HepG2 (cell line): Measurements from ENCODE around the gene PCSK6. TPM values are rescaled to one million over a fixed set of nuclear protein-coding genes. Genes with fewer than 3 reads are reported as not detected.

Experiments
- AGO2 ChIP-seq: fragments of 200-400 bp; formaldehyde crosslinking; optimal IDR thresholded peaks from 2 replicates; pipeline ENCODE3; 2017; ENCODE audit warnings: mild to moderate bottlenecking, low read depth, low read length, moderate library complexity
- CREB1 ChIP-seq, 2 experiments: fragments of 450-650 bp in 1 of 2; IDR thresholded peaks; 2 replicates each; pipeline ENCODE4 v1.6.1; 2016 to 2017; ENCODE audit warnings: control low read depth in 1 of 2, mild to moderate bottlenecking in 1 of 2, missing compliant biosample characterization in 1 of 2, missing genetic modification characterization in 1 of 2
- ERF ChIP-seq: IDR thresholded peaks from 2 replicates; pipeline ENCODE4 v1.6.1; 2018; ENCODE audit warnings: missing biosample characterization, missing genetic modification reagents
- EZH2 ChIP-seq: conservative IDR thresholded peaks from 2 replicates; pipeline ENCODE4 v1.6.1; 2012; ENCODE audit warnings: mild to moderate bottlenecking, low read depth, low read length, moderate library complexity
- IKZF5 ChIP-seq: IDR thresholded peaks from 2 replicates; pipeline ENCODE4 v1.6.1; 2018; ENCODE audit warnings: missing genetic modification reagents, mild to moderate bottlenecking, missing compliant biosample characterization
- ISX ChIP-seq: sonication (generic); formaldehyde crosslinking; conservative IDR thresholded peaks from 2 replicates; pipeline ENCODE4 v1.5.0; 2020; ENCODE audit warnings: missing genetic modification reagents
- KDM3A ChIP-seq: IDR thresholded peaks from 2 replicates; pipeline ENCODE4 v1.6.1; 2018; ENCODE audit warnings: low read depth, missing compliant biosample characterization
- PAWR ChIP-seq: sonication (generic); formaldehyde crosslinking; IDR thresholded peaks from 2 replicates; pipeline ENCODE4 v1.4.0; 2020; ENCODE audit warnings: missing genetic modification reagents, mild to moderate bottlenecking, borderline replicate concordance
- POLR2AphosphoS2 ChIP-seq: IDR thresholded peaks from 2 replicates; pipeline ENCODE4 v1.6.1; 2011; ENCODE audit warnings: low read depth, low read length, improper control_type of control experiment
- TCF7 ChIP-seq: sonication (generic); IDR thresholded peaks from 2 replicates; pipeline ENCODE4 v1.6.1; 2016; ENCODE audit warnings: antibody characterized with exemption, low read depth
- ZBTB43 ChIP-seq: sonication (generic); formaldehyde crosslinking; conservative IDR thresholded peaks from 2 replicates; pipeline ENCODE4 v1.4.0; 2020; ENCODE audit warnings: missing genetic modification reagents
- ZEB1 ChIP-seq: IDR thresholded peaks from 2 replicates; pipeline ENCODE4 v1.6.1; 2012; ENCODE audit warnings: mild to moderate bottlenecking, low read depth, inconsistent platforms; ENCODE audit not compliant: insufficient replicate concordance
- ZFP41 ChIP-seq: sonication (generic); formaldehyde crosslinking; IDR thresholded peaks from 2 replicates; pipeline ENCODE4 v1.4.0; 2020; ENCODE audit warnings: mild to moderate bottlenecking, missing genetic modification reagents, borderline replicate concordance
- ZNF263 ChIP-seq: sonication (generic); formaldehyde crosslinking; IDR thresholded peaks from 2 replicates; pipeline ENCODE4 v1.4.0; 2020; ENCODE audit warnings: missing genetic modification reagents
- ZNF850 ChIP-seq: sonication (generic); formaldehyde crosslinking; conservative IDR thresholded peaks from 2 replicates; pipeline ENCODE4 v1.9.0; 2021; ENCODE audit warnings: mild to moderate bottlenecking, missing genetic modification reagents
- polyA plus RNA-seq, 8 experiments: library from polyadenylated mRNA; depleted of rRNA in 3 of 8; stranded (reverse) in 7 of 8; unstranded in 1 of 8; fragments of >200 nt; fragmentation: Illumina TruSeq in 4 of 8; extraction: Trizol in 4 of 8; gene quantifications; 2 replicates each; pipeline versions ENCODE4 v1.2.1 to v1.2.3, GENCODE V29; 2011 to 2016; ENCODE audit warnings: low read depth in 4 of 8, missing spikeins in 1 of 8, mixed read lengths in 1 of 8; ENCODE audit not compliant: insufficient read depth in 1 of 8
- total RNA-seq, 5 experiments: library from RNA; depleted of rRNA; stranded (reverse); fragments of >200 nt; fragmentation: Illumina TruSeq; extraction: Trizol; gene quantifications; 2 replicates each; pipeline ENCODE4 v1.2.3, GENCODE V29; 2016; ENCODE audit warnings: low read depth in 1 of 5
- TF ChIP-seq, protein P1 (sequence below): sonication (generic); formaldehyde crosslinking; IDR thresholded peaks from 2 replicates; pipeline ENCODE4 v1.5.0; 2020; ENCODE audit warnings: mild to moderate bottlenecking, missing genetic modification reagents
- TF ChIP-seq, protein P2 (sequence below): sonication (generic); formaldehyde crosslinking; IDR thresholded peaks from 2 replicates; pipeline ENCODE4 v1.8.1; 2023; ENCODE audit warnings: mild to moderate bottlenecking, missing genetic modification reagents, borderline replicate concordance
- TF ChIP-seq, protein P3 (sequence below): IDR thresholded peaks from 2 replicates; pipeline ENCODE4 v1.6.1; 2016; ENCODE audit warnings: missing compliant biosample characterization, missing genetic modification reagents, borderline replicate concordance
- TF ChIP-seq, protein P4 (sequence below): conservative IDR thresholded peaks from 2 replicates; pipeline ENCODE4 v1.6.1; 2018; ENCODE audit warnings: missing genetic modification reagents

The PCSK6 gene
- total and polyA plus RNA-seq, 2 of the 13 experiments (the other 11 are each of a cell fraction or from before 2014, with no cell fraction given): 56.5 to 155 TPM

DNA sequence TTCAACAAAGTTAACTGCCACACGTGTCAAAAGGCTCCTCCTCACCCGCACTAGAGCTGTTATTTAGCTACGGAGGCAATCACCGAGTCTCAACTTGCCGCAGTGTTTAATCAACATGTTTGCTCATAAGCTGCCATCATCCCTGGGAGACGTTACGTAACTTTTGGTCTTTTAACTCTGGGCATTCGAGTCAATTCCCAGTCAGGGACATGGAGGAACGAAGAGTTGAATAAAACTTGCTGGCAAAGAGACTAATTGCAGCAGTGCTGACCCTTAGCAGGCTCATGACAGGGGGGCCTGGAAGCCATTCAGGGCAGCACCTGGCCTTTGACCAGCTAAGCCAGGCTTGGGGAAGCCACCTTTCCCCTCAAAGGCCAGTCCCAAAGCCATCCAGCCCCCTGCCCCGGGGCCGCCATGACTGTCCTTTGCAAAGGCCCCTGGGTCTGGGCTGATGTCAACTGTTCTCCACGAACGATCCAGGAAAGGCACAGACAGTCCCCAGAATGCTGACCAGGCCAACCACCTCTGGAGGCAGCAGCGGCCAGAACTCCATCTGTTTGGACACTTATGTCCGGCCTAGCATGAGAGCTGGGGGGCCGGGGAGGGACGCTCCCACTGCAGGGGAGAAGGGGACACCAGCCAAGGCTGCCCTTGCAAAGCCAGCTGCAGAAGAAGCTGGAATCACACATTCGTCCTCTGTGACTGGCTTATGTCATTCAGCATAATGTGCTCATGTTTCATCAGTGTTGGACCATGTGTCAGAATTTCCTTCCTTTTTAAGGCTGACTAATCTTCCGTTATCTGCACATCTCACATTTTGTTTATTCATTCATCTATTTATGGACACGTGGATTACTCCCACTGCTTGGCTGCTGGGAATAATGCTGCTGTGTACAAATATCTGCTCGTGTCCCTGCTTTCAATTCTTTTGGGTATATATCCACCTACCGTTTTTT lies 43.7 kb downstream of the PCSK6 start (continued):
- TF ChIP-seq, protein P1, sequence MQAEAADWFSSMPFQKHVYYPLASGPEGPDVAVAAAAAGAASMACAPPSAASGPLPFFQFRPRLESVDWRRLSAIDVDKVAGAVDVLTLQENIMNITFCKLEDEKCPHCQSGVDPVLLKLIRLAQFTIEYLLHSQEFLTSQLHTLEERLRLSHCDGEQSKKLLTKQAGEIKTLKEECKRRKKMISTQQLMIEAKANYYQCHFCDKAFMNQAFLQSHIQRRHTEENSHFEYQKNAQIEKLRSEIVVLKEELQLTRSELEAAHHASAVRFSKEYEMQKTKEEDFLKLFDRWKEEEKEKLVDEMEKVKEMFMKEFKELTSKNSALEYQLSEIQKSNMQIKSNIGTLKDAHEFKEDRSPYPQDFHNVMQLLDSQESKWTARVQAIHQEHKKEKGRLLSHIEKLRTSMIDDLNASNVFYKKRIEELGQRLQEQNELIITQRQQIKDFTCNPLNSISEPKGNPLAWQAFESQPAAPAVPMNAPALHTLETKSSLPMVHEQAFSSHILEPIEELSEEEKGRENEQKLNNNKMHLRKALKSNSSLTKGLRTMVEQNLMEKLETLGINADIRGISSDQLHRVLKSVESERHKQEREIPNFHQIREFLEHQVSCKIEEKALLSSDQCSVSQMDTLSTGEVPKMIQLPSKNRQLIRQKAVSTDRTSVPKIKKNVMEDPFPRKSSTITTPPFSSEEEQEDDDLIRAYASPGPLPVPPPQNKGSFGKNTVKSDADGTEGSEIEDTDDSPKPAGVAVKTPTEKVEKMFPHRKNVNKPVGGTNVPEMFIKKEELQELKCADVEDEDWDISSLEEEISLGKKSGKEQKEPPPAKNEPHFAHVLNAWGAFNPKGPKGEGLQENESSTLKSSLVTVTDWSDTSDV (CRISPR knock-in tag): no peak
- TF ChIP-seq, protein P2, sequence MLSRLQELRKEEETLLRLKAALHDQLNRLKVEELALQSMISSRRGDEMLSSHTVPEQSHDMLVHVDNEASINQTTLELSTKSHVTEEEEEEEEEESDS (CRISPR knock-in tag): no peak
- no peak for TF ChIP-seq ZEB1
- TF ChIP-seq CREB1 (IDR thresholded peaks at IDR 0.05): peak; percentile 34; the same call in 1 of the 2 replicates
- peak; percentile 62 for TF ChIP-seq CREB1 (CRISPR knock-in tag; IDR thresholded peaks at IDR 0.05)
- peak; percentile 64; the same call in 1 of the 2 replicates for TF ChIP-seq ZBTB43 (CRISPR knock-in tag)
- TF ChIP-seq KDM3A (CRISPR knock-in tag): peak; percentile 40; the same call in 1 of the 2 replicates
- TF ChIP-seq PAWR (CRISPR knock-in tag): no peak
- peak; percentile 87; the same call in 1 of the 2 replicates for TF ChIP-seq IKZF5 (CRISPR knock-in tag)
- no peak for TF ChIP-seq POLR2AphosphoS2
- TF ChIP-seq ZNF850: no peak
- TF ChIP-seq, protein P3, sequence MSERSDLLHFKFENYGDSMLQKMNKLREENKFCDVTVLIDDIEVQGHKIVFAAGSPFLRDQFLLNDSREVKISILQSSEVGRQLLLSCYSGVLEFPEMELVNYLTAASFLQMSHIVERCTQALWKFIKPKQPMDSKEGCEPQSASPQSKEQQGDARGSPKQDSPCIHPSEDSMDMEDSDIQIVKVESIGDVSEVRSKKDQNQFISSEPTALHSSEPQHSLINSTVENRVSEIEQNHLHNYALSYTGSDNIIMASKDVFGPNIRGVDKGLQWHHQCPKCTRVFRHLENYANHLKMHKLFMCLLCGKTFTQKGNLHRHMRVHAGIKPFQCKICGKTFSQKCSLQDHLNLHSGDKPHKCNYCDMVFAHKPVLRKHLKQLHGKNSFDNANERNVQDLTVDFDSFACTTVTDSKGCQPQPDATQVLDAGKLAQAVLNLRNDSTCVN (CRISPR knock-in tag): peak; percentile 78; the same call in 1 of the 2 replicates
- peak; percentile 69 for TF ChIP-seq ERF (CRISPR knock-in tag)
- no peak for TF ChIP-seq ZFP41 (CRISPR knock-in tag)
- peak; percentile 48 for TF ChIP-seq AGO2
- peak; percentile 84 for TF ChIP-seq TCF7
- TF ChIP-seq EZH2: no peak
- peak; percentile 44; the same call in 1 of the 2 replicates for TF ChIP-seq ZNF263 (CRISPR knock-in tag)
- TF ChIP-seq ISX (CRISPR knock-in tag): no peak
- TF ChIP-seq, protein P4, sequence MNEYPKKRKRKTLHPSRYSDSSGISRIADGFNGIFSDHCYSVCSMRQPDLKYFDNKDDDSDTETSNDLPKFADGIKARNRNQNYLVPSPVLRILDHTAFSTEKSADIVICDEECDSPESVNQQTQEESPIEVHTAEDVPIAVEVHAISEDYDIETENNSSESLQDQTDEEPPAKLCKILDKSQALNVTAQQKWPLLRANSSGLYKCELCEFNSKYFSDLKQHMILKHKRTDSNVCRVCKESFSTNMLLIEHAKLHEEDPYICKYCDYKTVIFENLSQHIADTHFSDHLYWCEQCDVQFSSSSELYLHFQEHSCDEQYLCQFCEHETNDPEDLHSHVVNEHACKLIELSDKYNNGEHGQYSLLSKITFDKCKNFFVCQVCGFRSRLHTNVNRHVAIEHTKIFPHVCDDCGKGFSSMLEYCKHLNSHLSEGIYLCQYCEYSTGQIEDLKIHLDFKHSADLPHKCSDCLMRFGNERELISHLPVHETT (CRISPR knock-in tag): peak; percentile 67; the same call in 1 of the 2 replicates
